Keratinocyte (primary cell): Measurements from ENCODE around the gene SLC12A9. TPM values are rescaled to one million over a fixed set of nuclear protein-coding genes. Genes with fewer than 3 reads are reported as not detected.

ENCODE experiments used
- DNase-seq: peaks from one replicate; pipeline ENCODE4 v3.0.0-alpha.2; 2011; ENCODE audit warnings: low read depth, missing footprints, low spot score
- FAIRE-seq: peaks from 2 replicates; lab custom pipeline; 2011; peaks lifted over from hg19 to GRCh38; lab: Jason Lieb, UNC
- H2AFZ ChIP-seq: 2 replicates; pipeline ENCODE4 v1.6.0; 2012; ENCODE audit warnings: low read length, control low read depth, inconsistent platforms; ENCODE audit not compliant: control insufficient read depth
- H3K27ac ChIP-seq: 2 replicates; pipeline ENCODE4 v1.5.1; 2011; ENCODE audit warnings: low read length; ENCODE audit not compliant: control insufficient read depth, insufficient read depth
- H3K27me3 ChIP-seq: 3 replicates; pipeline ENCODE4 v1.6.0; 2011; ENCODE audit warnings: low read length; ENCODE audit not compliant: control insufficient read depth, insufficient read depth; ENCODE audit errors: extremely low read depth
- H3K36me3 ChIP-seq, 2 experiments: 2 replicates in 1 of 2; 3 replicates in 1 of 2; pipeline ENCODE4 v1.5.1; 2011; ENCODE audit warnings: low read length in 2 of 2, mild to moderate bottlenecking in 1 of 2; ENCODE audit not compliant: control insufficient read depth in 2 of 2, insufficient read depth in 2 of 2; ENCODE audit errors: extremely low read depth in 1 of 2
- H3K4me1 ChIP-seq: 3 replicates; pipeline ENCODE4 v1.5.1; 2011; ENCODE audit warnings: low read length; ENCODE audit not compliant: control insufficient read depth, insufficient read depth; ENCODE audit errors: extremely low read depth
- H3K4me2 ChIP-seq: 3 replicates; pipeline ENCODE4 v1.6.0; 2011; ENCODE audit warnings: low read depth, low read length; ENCODE audit not compliant: control insufficient read depth, insufficient read depth; ENCODE audit errors: extremely low read depth
- H3K4me3 ChIP-seq, 3 experiments: fragments of 200-600 bp in 1 of 3; sonication (generic) in 1 of 3; 2 replicates in 2 of 3; 3 replicates in 1 of 3; pipeline ENCODE4 v1.5.1; 2011 to 2016; ENCODE audit warnings: low read length in 3 of 3, mild to moderate bottlenecking in 3 of 3, control low read depth in 2 of 3, inconsistent platforms in 1 of 3, low read depth in 1 of 3, mixed read lengths in 1 of 3, mixed run types in 1 of 3, moderate library complexity in 1 of 3; ENCODE audit not compliant: control insufficient read depth in 2 of 3, insufficient read depth in 2 of 3; ENCODE audit errors: extremely low read depth in 1 of 3
- H3K79me2 ChIP-seq: 2 replicates; pipeline ENCODE4 v1.6.0; 2012; ENCODE audit warnings: low read length; ENCODE audit not compliant: control insufficient read depth, insufficient read depth
- H3K9ac ChIP-seq: 3 replicates; pipeline ENCODE4 v1.6.0; 2011; ENCODE audit warnings: low read length; ENCODE audit not compliant: control insufficient read depth, insufficient read depth; ENCODE audit errors: extremely low read depth
- H3K9me1 ChIP-seq: 3 replicates; pipeline ENCODE4 v1.6.0; 2011; ENCODE audit warnings: low read length; ENCODE audit not compliant: control insufficient read depth, insufficient read depth; ENCODE audit errors: extremely low read depth
- H3K9me3 ChIP-seq: 2 replicates; pipeline ENCODE4 v1.5.1; 2012; ENCODE audit warnings: low read depth, low read length; ENCODE audit not compliant: control insufficient read depth
- H4K20me1 ChIP-seq: 3 replicates; pipeline ENCODE4 v1.6.0; 2011; ENCODE audit warnings: low read length; ENCODE audit not compliant: control insufficient read depth, insufficient read depth; ENCODE audit errors: extremely low read depth
- EZH2 ChIP-seq: IDR thresholded peaks from one replicate; pipeline ENCODE4 v1.6.1; 2012; ENCODE audit warnings: inconsistent platforms, mild to moderate bottlenecking, low read length, moderate library complexity
- dilution Hi-C: fragments of 300-500 bp; cut with MboI; formaldehyde crosslinking; loops from one replicate; pipeline ENCODE4 v1.7.0; 2020; ENCODE audit warnings: low sequenced_read_pairs; ENCODE audit not compliant: extremely low pct_ligation_motif_present
- polyA plus RNA-seq, 5 experiments: library from polyadenylated mRNA; depleted of rRNA in 3 of 5; stranded (reverse) in 3 of 5; stranded (forward) in 1 of 5; unstranded in 1 of 5; fragments of >200 nt; gene quantifications; 1 replicate in 1 of 5; 2 replicates in 3 of 5; 3 replicates in 1 of 5; pipeline versions ENCODE4 v1.2.1 to v1.2.3, GENCODE V29; 2011 to 2012; ENCODE audit warnings: missing spikeins in 2 of 5, low read depth in 1 of 5, low replicate concordance in 1 of 5
- TF ChIP-seq, protein P1 (sequence below), 3 experiments: IDR thresholded peaks in 1 of 3; conservative IDR thresholded peaks in 1 of 3; optimal IDR thresholded peaks in 1 of 3; 2 replicates in 2 of 3; 3 replicates in 1 of 3; pipeline versions ENCODE3 to v1.5.1; 2011; ENCODE audit warnings: low read length in 3 of 3, mild to moderate bottlenecking in 3 of 3, moderate library complexity in 2 of 3, control low read depth in 1 of 3, inconsistent platforms in 1 of 3; ENCODE audit not compliant: insufficient read depth in 2 of 3; ENCODE audit errors: extremely low read depth in 1 of 3

Gene SLC12A9
- polyA plus RNA-seq, 1 donor (not counting 4 experiments of a cell fraction or from before 2014, with no cell fraction given), result 19.8 TPM

DNA sequence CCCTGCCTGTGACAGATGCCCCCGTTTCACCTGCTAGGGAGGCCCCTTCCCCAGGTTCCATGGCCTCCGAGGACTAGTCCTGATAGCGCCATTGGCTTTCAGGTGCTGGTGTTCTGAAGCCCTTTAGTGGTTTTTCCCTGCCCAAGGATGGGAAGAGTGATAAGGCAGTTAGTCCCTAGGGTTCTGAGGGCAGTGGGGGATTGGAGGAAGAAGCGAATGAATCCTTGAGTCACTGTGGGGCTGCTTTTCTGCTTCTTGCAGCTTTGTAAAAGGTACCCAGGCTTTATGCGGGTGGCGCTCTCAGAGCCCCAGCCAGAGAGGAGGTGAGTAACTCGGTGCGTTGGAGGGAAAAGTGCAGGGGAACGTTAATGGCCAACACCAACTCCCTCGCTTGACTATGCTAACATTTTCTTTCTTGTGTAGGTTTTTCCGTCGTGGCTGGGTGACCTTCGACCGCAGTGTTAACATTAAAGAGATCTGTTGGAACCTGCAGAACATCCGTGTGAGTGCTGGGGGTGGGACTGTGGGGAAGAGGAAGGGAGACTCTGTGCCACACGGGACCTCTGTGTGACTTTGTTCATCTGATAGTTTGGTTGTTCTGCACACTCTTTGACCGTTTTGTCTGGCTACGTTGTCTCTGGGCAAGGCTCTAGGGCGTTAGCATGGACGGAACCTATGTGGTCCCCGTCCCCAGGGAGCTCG is 33.1 kb downstream of the SLC12A9 start:
- no peaks in the 10 kb centered on the region for H3K9me1 ChIP-seq
- H3K4me1 ChIP-seq, result peaks cover 19% of the 10 kb centered on the region
- H3K36me3 ChIP-seq, result peaks cover 50 to 59% of the 10 kb centered on the region in 2 experiments
- dilution Hi-C loops, result loop anchor here (10.0 kb wide), 1 partner anchor 59 kb away; the partner anchor contains the start of gene MUC3A
- no peaks in the 10 kb centered on the region for H3K9me3 ChIP-seq
- no peak overlapping the region for H2AFZ ChIP-seq
- FAIRE-seq (no peak), DNase-seq (no peak)
- peaks cover 3% of the 10 kb centered on the region for H4K20me1 ChIP-seq
- H3K79me2 ChIP-seq, result peaks cover 41% of the 10 kb centered on the region
- no peak overlapping the region for H3K4me3 ChIP-seq
- no peaks in the 10 kb centered on the region for H3K27me3 ChIP-seq
- no peak overlapping the region for H3K9ac ChIP-seq
- no peak overlapping the region for H3K4me2 ChIP-seq
- no peak for TF ChIP-seq EZH2
- TF ChIP-seq, protein P1, sequence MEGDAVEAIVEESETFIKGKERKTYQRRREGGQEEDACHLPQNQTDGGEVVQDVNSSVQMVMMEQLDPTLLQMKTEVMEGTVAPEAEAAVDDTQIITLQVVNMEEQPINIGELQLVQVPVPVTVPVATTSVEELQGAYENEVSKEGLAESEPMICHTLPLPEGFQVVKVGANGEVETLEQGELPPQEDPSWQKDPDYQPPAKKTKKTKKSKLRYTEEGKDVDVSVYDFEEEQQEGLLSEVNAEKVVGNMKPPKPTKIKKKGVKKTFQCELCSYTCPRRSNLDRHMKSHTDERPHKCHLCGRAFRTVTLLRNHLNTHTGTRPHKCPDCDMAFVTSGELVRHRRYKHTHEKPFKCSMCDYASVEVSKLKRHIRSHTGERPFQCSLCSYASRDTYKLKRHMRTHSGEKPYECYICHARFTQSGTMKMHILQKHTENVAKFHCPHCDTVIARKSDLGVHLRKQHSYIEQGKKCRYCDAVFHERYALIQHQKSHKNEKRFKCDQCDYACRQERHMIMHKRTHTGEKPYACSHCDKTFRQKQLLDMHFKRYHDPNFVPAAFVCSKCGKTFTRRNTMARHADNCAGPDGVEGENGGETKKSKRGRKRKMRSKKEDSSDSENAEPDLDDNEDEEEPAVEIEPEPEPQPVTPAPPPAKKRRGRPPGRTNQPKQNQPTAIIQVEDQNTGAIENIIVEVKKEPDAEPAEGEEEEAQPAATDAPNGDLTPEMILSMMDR (optimal IDR thresholded peaks at IDR 0.05 in 1 of 3, IDR thresholded peaks at IDR 0.05 in 1 of 3, conservative IDR thresholded peaks at IDR 0.05 in 1 of 3; ENCODE audit: extremely low read depth in 1 of 3, insufficient read depth in 2 of 3, low read length in 3 of 3), result no peak
- no peak overlapping the region for H3K27ac ChIP-seq

DNA sequence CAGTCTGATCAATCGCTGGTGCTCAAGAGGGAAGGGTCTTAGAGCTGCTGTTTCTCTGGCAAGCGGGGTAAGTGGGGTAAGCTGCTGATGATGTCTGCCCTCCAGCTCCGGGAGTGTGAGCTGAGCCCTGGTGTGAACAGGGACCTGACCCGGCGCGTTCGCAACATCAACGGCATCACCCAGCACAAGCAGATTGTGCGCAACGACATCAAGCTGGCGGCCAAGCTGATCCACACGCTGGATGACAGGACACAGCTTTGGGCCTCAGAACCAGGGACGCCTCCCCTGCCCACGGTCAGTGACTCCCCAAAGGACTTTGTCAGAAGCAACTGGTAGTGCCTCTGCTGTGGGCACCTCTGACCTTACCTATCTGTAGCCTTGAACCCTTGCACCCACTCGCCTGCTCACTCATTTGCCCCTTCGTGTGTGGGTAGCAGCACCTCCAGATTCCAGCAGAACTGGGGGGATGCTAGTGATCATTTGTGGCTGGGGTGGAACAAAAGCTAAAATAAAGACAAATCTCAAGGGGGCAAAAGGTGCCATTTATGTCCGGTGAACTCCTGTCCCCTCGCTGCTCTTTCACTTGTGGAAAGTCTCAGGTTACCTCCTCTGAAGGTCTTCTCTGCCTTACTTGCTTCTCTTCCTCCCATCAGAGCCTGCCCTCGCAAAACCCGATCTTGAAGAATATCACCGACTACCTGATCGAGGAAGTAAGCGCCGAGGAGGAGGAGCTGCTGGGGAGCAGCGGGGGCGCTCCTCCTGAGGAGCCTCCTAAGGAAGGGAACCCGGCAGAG is 33.8 kb downstream of the SLC12A9 start:
- TF ChIP-seq EZH2, result no peak
- TF ChIP-seq, protein P1 (optimal IDR thresholded peaks at IDR 0.05 in 1 of 3, IDR thresholded peaks at IDR 0.05 in 1 of 3, conservative IDR thresholded peaks at IDR 0.05 in 1 of 3; ENCODE audit: extremely low read depth in 1 of 3, insufficient read depth in 2 of 3, low read length in 3 of 3), result no peak
- no peak overlapping the region for H2AFZ ChIP-seq
- H3K79me2 ChIP-seq, result peaks cover 34% of the 10 kb centered on the region
- DNase-seq (no peak), FAIRE-seq (no peak)
- no peaks in the 10 kb centered on the region for H3K9me3 ChIP-seq
- no peaks in the 10 kb centered on the region for H3K27me3 ChIP-seq
- H3K9me1 ChIP-seq, result no peaks in the 10 kb centered on the region
- H3K36me3 ChIP-seq, result peaks cover 44 to 54% of the 10 kb centered on the region in 2 experiments
- no peak overlapping the region for H3K27ac ChIP-seq
- H3K4me2 ChIP-seq, result no peak overlapping the region
- H3K4me1 ChIP-seq, result peaks cover 26% of the 10 kb centered on the region
- no peak overlapping the region for H3K4me3 ChIP-seq
- dilution Hi-C loops, result loop anchor here (10.0 kb wide), 1 partner anchor 58 kb away; the partner anchor contains the start of gene MUC3A
- peaks cover 2% of the 10 kb centered on the region for H4K20me1 ChIP-seq
- no peak overlapping the region for H3K9ac ChIP-seq
